ENCODE data around the gene PMS1. TPM values are rescaled to one million over a fixed set of nuclear protein-coding genes. Genes with fewer than 3 reads are reported as not detected.

Gene PMS1
- total and polyA plus RNA-seq, 2 experiments from 2014 or later: 53.7 to 64.1 TPM

- no peak for TF ChIP-seq ZNF462 (CRISPR knock-in tag; IDR thresholded peaks at IDR 0.05)
- TF ChIP-seq POLR2AphosphoS5 (IDR thresholded peaks at IDR 0.05; ENCODE audit: low read depth): no peak
- no peak for TF ChIP-seq ETS1 (IDR thresholded peaks at IDR 0.05)
- Histone ChIP-seq H3K36me3 (ENCODE audit: insufficient read depth) (peaks cover 13% of the 10 kb centered on the region), H3K27ac (ENCODE audit: low read depth) (no peak overlapping the region), H3F3A (replicated peaks; ENCODE audit: low read depth) (no peaks in the 10 kb centered on the region), H3K4me3 (no peak overlapping the region), H3K4me1 (ENCODE audit: insufficient read depth) (no peaks in the 10 kb centered on the region), H3K4me2 (no peak overlapping the region), H2AFZ (no peak overlapping the region), H3K9me2 (ENCODE audit: insufficient read depth) (no peaks in the 10 kb centered on the region), H3K27me3 (ENCODE audit: insufficient read depth) (no peaks in the 10 kb centered on the region), H3K79me2 (replicated peaks; ENCODE audit: insufficient read depth) (no peaks in the 10 kb centered on the region), H4K20me1 (replicated peaks; ENCODE audit: insufficient read depth) (no peaks in the 10 kb centered on the region)
- Mint-ChIP-seq H3K4me1 (no peaks in the 10 kb centered on the region), H3K4me3 (no peak overlapping the region), H3K9me3 (no peaks in the 10 kb centered on the region), H3K27me3 (ENCODE audit: insufficient read depth, low read depth, poor library complexity) (peaks cover 3% of the 10 kb centered on the region), H3K36me3 (ENCODE audit: low read depth) (peaks cover 24% of the 10 kb centered on the region; the same call in 2 of the 3 replicates), H3K27ac (no peak overlapping the region)
- no peak for ATAC-seq
- DNase-seq (ENCODE audit: low spot score): no peak
Observed at GRCh38 chr2:189866296-189866695, 82.0 kb downstream of the PMS1 start.

GRCh38 chr2:189868896-189869295 is 84.6 kb downstream of the PMS1 start:
- Histone ChIP-seq H3K4me3 (no peak overlapping the region), H3K9me2 (ENCODE audit: insufficient read depth) (no peaks in the 10 kb centered on the region), H3K36me3 (ENCODE audit: insufficient read depth) (peaks cover 10% of the 10 kb centered on the region), H2AFZ (no peak overlapping the region), H3F3A (replicated peaks; ENCODE audit: low read depth) (no peaks in the 10 kb centered on the region), H4K20me1 (replicated peaks; ENCODE audit: insufficient read depth) (no peaks in the 10 kb centered on the region), H3K27me3 (ENCODE audit: insufficient read depth) (no peaks in the 10 kb centered on the region), H3K79me2 (replicated peaks; ENCODE audit: insufficient read depth) (no peaks in the 10 kb centered on the region), H3K4me1 (ENCODE audit: insufficient read depth) (no peaks in the 10 kb centered on the region), H3K27ac (ENCODE audit: low read depth) (no peak overlapping the region), H3K4me2 (no peak overlapping the region)
- no peaks in the 10 kb centered on the region for H3K9me3 Mint-ChIP-seq
- ATAC-seq (no peak), DNase-seq (ENCODE audit: low spot score) (no peak)
- H3K4me3 Mint-ChIP-seq: no peak overlapping the region
- H3K4me1 Mint-ChIP-seq: no peaks in the 10 kb centered on the region
- no peaks in the 10 kb centered on the region for H3K27me3 Mint-ChIP-seq (ENCODE audit: insufficient read depth, low read depth, poor library complexity)
- peaks cover 17% of the 10 kb centered on the region; the same call in 2 of the 3 replicates for H3K36me3 Mint-ChIP-seq (ENCODE audit: low read depth)
- H3K27ac Mint-ChIP-seq: no peak overlapping the region
- no peak for TF ChIP-seq ZNF114 (CRISPR knock-in tag; IDR thresholded peaks at IDR 0.05)
- TF ChIP-seq ETS1 (IDR thresholded peaks at IDR 0.05): no peak
- no peak for TF ChIP-seq CTCF (conservative IDR thresholded peaks at IDR 0.05; ENCODE audit: low read depth in 2 of 2)
- no peak for TF ChIP-seq JUNB (IDR thresholded peaks at IDR 0.05; ENCODE audit: unreplicated experiment)
- TF ChIP-seq REST (IDR thresholded peaks at IDR 0.05; ENCODE audit: unreplicated experiment): no peak
- no peak for TF ChIP-seq EZH2 (IDR thresholded peaks at IDR 0.05; ENCODE audit: low read depth, unreplicated experiment)
